NCI-H748 (cell line): ENCODE measurements around the gene MCM7.
"Not testable (repeated sequence)": the region's sequence is repeated elsewhere in the genome, so short reads cannot be mapped to it uniquely, and the experiment has no call there.

Source experiments
- DNase-seq: peaks from one replicate; lab custom pipeline; 2025; ENCODE audit not compliant: unreplicated experiment; lab: John Stamatoyannopoulos, UW

MCM7 gene

GRCh38 chr7:100101016-100101862 is at the start of gene MCM7, which contains the start of gene AP4M1:
MCM7 (minus strand) TSS chr7:100101397; CDS start chr7:100101294, 103 bp downstream.
AP4M1 (plus strand) TSS chr7:100101643; CDS start chr7:100101715, 72 bp downstream.
- peak; percentile 99 for DNase-seq

GRCh38 chr7:100148559-100149328 is 47.5 kb upstream of the MCM7 start, which contains the start of gene LAMTOR4:
LAMTOR4 (plus strand) TSS chr7:100148918; CDS start chr7:100148973, 55 bp downstream.
- DNase-seq, result peak; percentile 100

GRCh38 chr7:100148225-100148558 is 47.0 kb upstream of the MCM7 start:
- DNase-seq, result no peak

GRCh38 chr7:100147278-100147677 is 46.1 kb upstream of the MCM7 start:
- DNase-seq, result no peak

GRCh38 chr7:100146350-100146749 is 45.2 kb upstream of the MCM7 start:
- not testable (repeated sequence) for DNase-seq

GRCh38 chr7:100142461-100142860 is 41.3 kb upstream of the MCM7 start:
- no peak for DNase-seq

GRCh38 chr7:100141555-100141949 is 40.4 kb upstream of the MCM7 start:
- no peak for DNase-seq

- no peak for DNase-seq
Observed at GRCh38 chr7:100137851-100138760, 36.9 kb upstream of the MCM7 start.

- DNase-seq, result peak; percentile 66
Observed at GRCh38 chr7:100132697-100133151, 31.5 kb upstream of the MCM7 start.

- DNase-seq, result no peak
Observed at GRCh38 chr7:100132126-100132525, 30.9 kb upstream of the MCM7 start.

GRCh38 chr7:100130608-100131453 is 29.6 kb upstream of the MCM7 start:
- DNase-seq, result peak; percentile 81

- peak; percentile 62 for DNase-seq
Observed at GRCh38 chr7:100130220-100130607, 29.0 kb upstream of the MCM7 start.

GRCh38 chr7:100128637-100128963 is 27.4 kb upstream of the MCM7 start:
- DNase-seq, result no peak

- DNase-seq, result peak; percentile 50
Observed at GRCh38 chr7:100127866-100128636, 26.9 kb upstream of the MCM7 start.

GRCh38 chr7:100126931-100127865 is 26.0 kb upstream of the MCM7 start, which contains the start of gene MBLAC1:
MBLAC1 (plus strand) TSS chr7:100126967; CDS start chr7:100127396, 429 bp downstream.
- DNase-seq, result peak; percentile 92

- DNase-seq, result peak; percentile 50
Observed at GRCh38 chr7:100126239-100126930, 25.2 kb upstream of the MCM7 start.
